GM12878 (cell line): ENCODE measurements around the gene RAB30. TPM values are rescaled to one million over a fixed set of nuclear protein-coding genes. Genes with fewer than 3 reads are reported as not detected.
"Not testable (repeated sequence)": the region's sequence is repeated elsewhere in the genome, so short reads cannot be mapped to it uniquely, and the experiment has no call there.

Experiments
- ATAC-seq: fragments of 200-7000 bp; cut with Tn5 transposase; 3 replicates; pipeline ENCODE4 v1.9.1; 2020; ENCODE audit warnings: mild to moderate bottlenecking, moderate library complexity
- BruUV-seq: library from RNA; stranded (reverse); fragments of 400-500 nt; replicated peaks from 2 replicates; lab custom pipeline; 2021; lab: Mats Ljungman, UMichigan
- CTCF ChIA-PET: fragments of 300-600 bp; sonication (Branson Sonifier 250); formaldehyde crosslinking; extraction: SDS; loops from one replicate; lab custom pipeline; 2021; ENCODE audit warnings: inconsistent platforms; lab: Yijun Ruan, JAX
- POLR2A ChIA-PET: fragments of 350-600 bp; formaldehyde crosslinking; extraction: SDS; loops from one replicate; lab custom pipeline; 2021; ENCODE audit warnings: inconsistent platforms; lab: Charles Lee
- RAD21 ChIA-PET: fragments of 300-600 bp; sonication (Branson Sonifier 250); formaldehyde crosslinking; loops from one replicate; lab custom pipeline; 2023; ENCODE audit warnings: antibody characterized with exemption; ENCODE audit not compliant: unreplicated experiment; lab: Charles Lee
- SMC1A ChIA-PET: fragments of 300-600 bp; sonication (Branson Sonifier 250); formaldehyde crosslinking; loops from one replicate; lab custom pipeline; 2023; ENCODE audit not compliant: unreplicated experiment, uncharacterized antibody; lab: Charles Lee
- DNase-seq: peaks from one replicate; pipeline ENCODE4 v3.0.0-alpha.2; 2011; ENCODE audit warnings: low read depth, low spot score
- FAIRE-seq: peaks from 3 replicates; lab custom pipeline; 2011; peaks lifted over from hg19 to GRCh38; lab: Jason Lieb, UNC
- H2AFZ ChIP-seq: 2 replicates; pipeline ENCODE4 v1.6.0; 2011; ENCODE audit warnings: low read depth, low read length, control low read depth; ENCODE audit not compliant: control insufficient read depth
- H3K27ac ChIP-seq: 2 replicates; pipeline ENCODE4 v1.5.1; 2011; ENCODE audit warnings: control low read depth; ENCODE audit not compliant: control insufficient read depth, insufficient read depth
- H3K27me3 ChIP-seq, 2 experiments: replicated peaks in 1 of 2; 2 replicates each; pipeline versions ENCODE4 v1.6.0 to v1.6.1; 2011; ENCODE audit warnings: low read length in 1 of 2; ENCODE audit not compliant: control insufficient read depth in 2 of 2, insufficient read depth in 2 of 2
- H3K36me3 ChIP-seq, 2 experiments: 2 replicates each; pipeline ENCODE4 v1.5.1; 2011; ENCODE audit warnings: low read length in 1 of 2; ENCODE audit not compliant: control insufficient read depth in 2 of 2, insufficient read depth in 2 of 2
- H3K4me1 ChIP-seq: 2 replicates; pipeline ENCODE4 v1.6.1; 2011; ENCODE audit warnings: mild to moderate bottlenecking, low read length, moderate library complexity, mixed read lengths; ENCODE audit not compliant: control insufficient read depth, insufficient read depth
- H3K4me2 ChIP-seq: 2 replicates; pipeline ENCODE4 v1.6.0; 2011; ENCODE audit warnings: control low read depth; ENCODE audit not compliant: control insufficient read depth, insufficient read depth
- H3K4me3 ChIP-seq: fragments of 200-600 bp; sonication (generic); 2 replicates; pipeline ENCODE4 v1.5.1; 2016
- H3K79me2 ChIP-seq: 2 replicates; pipeline ENCODE4 v1.6.0; 2011; ENCODE audit warnings: low read length; ENCODE audit not compliant: control insufficient read depth, insufficient read depth
- H3K9ac ChIP-seq: 2 replicates; pipeline ENCODE4 v1.8.0; 2011; ENCODE audit warnings: low read length, control low read depth, mixed read lengths; ENCODE audit not compliant: control insufficient read depth, insufficient read depth
- H3K9me3 ChIP-seq: replicated peaks from 3 replicates; pipeline ENCODE4 v1.5.1; 2011; ENCODE audit warnings: mild to moderate bottlenecking, low read length; ENCODE audit not compliant: control insufficient read depth, insufficient read depth
- H4K20me1 ChIP-seq: 2 replicates; pipeline ENCODE4 v1.6.0; 2011; ENCODE audit not compliant: control insufficient read depth, insufficient read depth
- CHD2 ChIP-seq: IDR thresholded peaks from 2 replicates; pipeline ENCODE4 v1.6.1; 2011; ENCODE audit warnings: low read depth, low read length, improper control_type of control experiment, borderline replicate concordance
- MEF2B ChIP-seq: fragments of 450-650 bp; IDR thresholded peaks from 2 replicates; pipeline ENCODE4 v1.6.1; 2018; ENCODE audit warnings: mild to moderate bottlenecking, moderate library complexity; ENCODE audit not compliant: partially characterized antibody, poor library complexity, severe bottlenecking
- MTA2 ChIP-seq: fragments of 450-650 bp; IDR thresholded peaks from 2 replicates; pipeline ENCODE4 v1.6.1; 2016; ENCODE audit warnings: low read depth, mild to moderate bottlenecking, moderate library complexity
- MXI1 ChIP-seq: fragments of 150-350 bp; IDR thresholded peaks from 2 replicates; pipeline ENCODE4 v1.6.1; 2011; ENCODE audit warnings: low read depth, mild to moderate bottlenecking, inconsistent platforms, low read length, improper control_type of control experiment
- MYB ChIP-seq: fragments of 150-350 bp; IDR thresholded peaks from 2 replicates; pipeline ENCODE4 v1.6.1; 2014; ENCODE audit warnings: mild to moderate bottlenecking, low read depth, low read length, borderline replicate concordance
- PML ChIP-seq: IDR thresholded peaks from 2 replicates; pipeline ENCODE4 v1.6.1; 2012; ENCODE audit warnings: low read length, inconsistent platforms
- RB1 ChIP-seq: fragments of 450-650 bp; formaldehyde crosslinking; IDR thresholded peaks from 2 replicates; pipeline ENCODE4 v1.6.1; 2017; ENCODE audit warnings: mild to moderate bottlenecking, borderline replicate concordance
- RCOR1 ChIP-seq: conservative IDR thresholded peaks from 2 replicates; pipeline ENCODE4 v1.6.1; 2012; ENCODE audit warnings: low read depth, low read length, improper control_type of control experiment
- RELB ChIP-seq: fragments of 450-650 bp; IDR thresholded peaks from 2 replicates; pipeline ENCODE4 v1.6.1; 2017; ENCODE audit warnings: low read depth, mild to moderate bottlenecking, moderate library complexity
- SKIL ChIP-seq: fragments of 450-650 bp; IDR thresholded peaks from 2 replicates; pipeline ENCODE4 v1.6.1; 2017; ENCODE audit warnings: mild to moderate bottlenecking, low read depth, inconsistent platforms; ENCODE audit not compliant: poor library complexity, severe bottlenecking
- STAT1 ChIP-seq: fragments of 450-650 bp; conservative IDR thresholded peaks from 2 replicates; pipeline ENCODE4 v1.6.1; 2014; ENCODE audit warnings: antibody characterized with exemption, mild to moderate bottlenecking
- WGBS: methylation state at CpG from one replicate; pipeline ENCODE4 v1.1.6; 2016; ENCODE audit warnings: low lambda C conversion rate; ENCODE audit not compliant: insufficient replicate concordance, insufficient coverage; ENCODE audit errors: missing lambda C conversion rate; 5-methylcytosine and 5-hydroxymethylcytosine counted together
- in situ Hi-C: fragments of 300-500 bp; cut with MboI; formaldehyde crosslinking; loops from 9 replicates; pipeline ENCODE4 v1.14.3; 2018; ENCODE audit warnings: mixed read lengths
- intact Hi-C: fragments of 100-400 bp; cut with micrococcal nuclease; formaldehyde crosslinking; loops from one replicate; pipeline ENCODE4 v1.14.2; 2022; ENCODE audit not compliant: unreplicated experiment
- polyA plus RNA-seq, 11 experiments: library from polyadenylated mRNA; depleted of rRNA in 4 of 11; unstranded in 6 of 11; stranded (reverse) in 5 of 11; fragments of >200 nt; fragmentation: Nextera tagmentation in 4 of 11; fragmentation: Illumina TruSeq in 1 of 11; extraction: Ambion mirVana in 4 of 11; extraction: Trizol in 1 of 11; gene quantifications; 1 replicate in 1 of 11; 2 replicates in 10 of 11; pipeline versions ENCODE4 v1.2.1 to v1.2.3, GENCODE V29; 2011 to 2016; ENCODE audit warnings: inconsistent platforms in 2 of 11, missing spikeins in 2 of 11, low read depth in 1 of 11
- total RNA-seq, 4 experiments: library from RNA; depleted of rRNA in 3 of 4; stranded (reverse); fragments of >200 nt in 3 of 4; fragmentation: Illumina TruSeq in 1 of 4; extraction: Trizol in 1 of 4; gene quantifications; 2 replicates each; pipeline versions ENCODE4 v1.2.1 to v1.2.3, GENCODE V29; 2013 to 2021

RAB30 gene
- total and polyA plus RNA-seq, 10 of the 15 experiments (the other 5 are each of a cell fraction or from before 2014, with no cell fraction given), result 9.8 to 26.7 (median 19.2) TPM

GRCh38 chr11:82959987-82960778, 111.5 kb downstream of the RAB30 start (continued):
- TF ChIP-seq SKIL (peak; percentile 68), CHD2 (0 out of 2 replicates have a peak, but pooled peaks have one; percentile 26), PML (no peak), RB1 (no peak), MYB (no peak), MTA2 (peak; percentile 68; the same call in 1 of the 2 replicates), STAT1 (no peak), RELB (peak; percentile 36; the same call in 1 of the 2 replicates), RCOR1 (no peak), MEF2B (peak; percentile 78), MXI1 (peak; percentile 29; the same call in 1 of the 2 replicates)
- TF ChIP-seq, all 136 proteins: peak for 30

GRCh38 chr11:82955736-82956453, 115.8 kb downstream of the RAB30 start:
- H3K27ac ChIP-seq, H3K36me3 ChIP-seq, ATAC-seq, intact Hi-C loops, H3K79me2 ChIP-seq, H3K4me2 ChIP-seq, H3K9ac ChIP-seq, in situ Hi-C loops, H3K27me3 ChIP-seq, BruUV-seq, DNase-seq, FAIRE-seq, H3K4me3 ChIP-seq, H3K9me3 ChIP-seq, H4K20me1 ChIP-seq: not testable (repeated sequence)
- CTCF ChIA-PET, result interaction anchor here (1.3 to 1.4 kb wide), 2 partner anchors 14 to 294 kb away, joined by 3 to 5 read pairs; no protein-coding TSS in a partner anchor
- SMC1A ChIA-PET, result interaction anchor here (0.8 to 10.6 kb wide), 6 partner anchors 9 to 101 kb away, joined by 3 to 85 read pairs (median 4); no protein-coding TSS in a partner anchor
- Histone ChIP-seq H3K4me1 (peaks cover 12% of the 10 kb centered on the region), H2AFZ (peak overlapping the region; percentile 54; the same call in 1 of the 2 replicates)
- POLR2A ChIA-PET, result interaction anchor here (1.2 to 2.1 kb wide), 2 partner anchors 26 to 330 kb away, joined by 3 to 4 read pairs; no protein-coding TSS in a partner anchor
- RAD21 ChIA-PET, result interaction anchor here (0.7 kb wide), 1 partner anchor 9 kb away, joined by 3 read pairs; no protein-coding TSS in a partner anchor
- WGBS, result 70% methylated on average over 9 of the region's 9 CpGs
